Liver (tissue), 3 donors: Measurements from ENCODE around the gene BRSK1.

Experiments
- ATF3 ChIP-seq: IDR thresholded peaks from 2 replicates; pipeline ENCODE4 v1.6.1; 2016; ENCODE audit warnings: antibody characterized with exemption
- CTCF ChIP-seq: fragments of 150-350 bp; IDR thresholded peaks from 2 replicates; pipeline ENCODE4 v1.5.1; 2017; ENCODE audit warnings: improper control_type of control experiment, low read depth, low read length; ENCODE audit not compliant: missing input control
- EGR1 ChIP-seq, 2 donors: IDR thresholded peaks; 2 replicates each; pipeline ENCODE4 v1.6.1; 2016 to 2018; ENCODE audit warnings: antibody characterized with exemption in 2 of 2, low read depth in 2 of 2
- FOXA1 ChIP-seq: IDR thresholded peaks from 2 replicates; pipeline ENCODE4 v1.6.1; 2016; ENCODE audit warnings: antibody characterized with exemption
- GABPA ChIP-seq, 2 donors: IDR thresholded peaks in 1 of 2; conservative IDR thresholded peaks in 1 of 2; 2 replicates each; pipeline ENCODE4 v1.6.1; 2016; ENCODE audit warnings: antibody characterized with exemption in 2 of 2, mild to moderate bottlenecking in 1 of 2, moderate library complexity in 1 of 2
- JUND ChIP-seq, 2 donors: IDR thresholded peaks; 2 replicates each; pipeline ENCODE4 v1.6.1; 2016; ENCODE audit warnings: antibody characterized with exemption in 2 of 2
- MAX ChIP-seq: IDR thresholded peaks from 2 replicates; pipeline ENCODE4 v1.6.1; 2016; ENCODE audit warnings: antibody characterized with exemption
- SP1 ChIP-seq: IDR thresholded peaks from 2 replicates; pipeline ENCODE4 v1.6.1; 2018; ENCODE audit warnings: antibody characterized with exemption, mild to moderate bottlenecking
- TAF1 ChIP-seq: conservative IDR thresholded peaks from 2 replicates; pipeline ENCODE4 v1.6.1; 2016; ENCODE audit warnings: antibody characterized with exemption, mild to moderate bottlenecking
- YY1 ChIP-seq: IDR thresholded peaks from 2 replicates; pipeline ENCODE4 v1.6.1; 2016; ENCODE audit warnings: antibody characterized with exemption, mild to moderate bottlenecking
- donor health status: healthy.
- donor health status: healthy.

- no peak for TF ChIP-seq TAF1
- no peak for TF ChIP-seq CTCF
- no peak for TF ChIP-seq YY1
- no peak for TF ChIP-seq JUND (IDR thresholded peaks at IDR 0.05)
- no peak for TF ChIP-seq EGR1 (IDR thresholded peaks at IDR 0.05; ENCODE audit: low read depth in 2 of 2)
- no peak for TF ChIP-seq MAX
- TF ChIP-seq ATF3, result no peak
- no peak for TF ChIP-seq FOXA1
- no peak for TF ChIP-seq SP1
- TF ChIP-seq GABPA (IDR thresholded peaks at IDR 0.05 in 1 of 2, conservative IDR thresholded peaks at IDR 0.05 in 1 of 2), result no peak
These were observed 70.3 kb downstream of the BRSK1 start for GRCh38 chr19:55353803-55354697.
